ENCODE results near the gene WDR3. TPM values are rescaled to one million over a fixed set of nuclear protein-coding genes. Genes with fewer than 3 reads are reported as not detected.
"Not testable (repeated sequence)": the region's sequence is repeated elsewhere in the genome, so short reads cannot be mapped to it uniquely, and the experiment has no call there.

The WDR3 gene
- total and polyA plus RNA-seq, 3 experiments from 2014 or later, result 30.1 to 81.4 (median 77.2) TPM

DNA sequence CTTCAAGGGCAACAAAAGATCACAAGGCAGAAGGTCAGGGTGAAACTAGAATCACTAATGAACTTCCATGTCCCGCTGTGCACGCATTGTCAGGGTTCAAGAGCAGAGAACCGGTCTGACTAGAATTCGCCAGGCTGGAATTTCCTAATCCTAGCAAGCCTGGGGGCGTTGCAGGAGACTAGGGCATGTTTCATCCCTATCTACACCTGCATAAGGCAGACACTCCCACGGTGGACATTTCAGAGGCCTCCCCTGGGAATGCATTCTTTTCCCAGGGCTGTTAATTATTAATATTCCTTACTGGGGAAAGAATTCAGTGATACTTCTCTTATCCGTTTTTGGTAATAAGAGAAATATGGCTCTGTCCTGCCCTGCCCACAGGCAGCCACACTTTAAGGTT lies 6.8 kb upstream of the WDR3 start:
- H3K27me3 Mint-ChIP-seq; H3K9me3 ChIP-seq (ENCODE audit: low read length); H3K27ac ChIP-seq (ENCODE audit: low read depth, low read length); H3K9me3 Mint-ChIP-seq; H3K4me3 ChIP-seq (ENCODE audit: low read length); DNase-seq; CTCF ChIA-PET; H3K27me3 ChIP-seq (ENCODE audit: insufficient read depth, low read length, poor library complexity, severe bottlenecking); POLR2A ChIA-PET; H3K27ac Mint-ChIP-seq; H3K4me1 ChIP-seq (ENCODE audit: insufficient read depth, low read length); H3K4me3 Mint-ChIP-seq: not testable (repeated sequence)
- H3K36me3 Mint-ChIP-seq, result peaks cover 0 to 32% (median 12%) of the 10 kb centered on the region in 3 donors
- H3K4me1 Mint-ChIP-seq, result peaks cover 12 to 31% (median 25%) of the 10 kb centered on the region in 3 donors
- H3K36me3 ChIP-seq (ENCODE audit: insufficient read depth, low read length), result peaks cover 11% of the 10 kb centered on the region

DNA sequence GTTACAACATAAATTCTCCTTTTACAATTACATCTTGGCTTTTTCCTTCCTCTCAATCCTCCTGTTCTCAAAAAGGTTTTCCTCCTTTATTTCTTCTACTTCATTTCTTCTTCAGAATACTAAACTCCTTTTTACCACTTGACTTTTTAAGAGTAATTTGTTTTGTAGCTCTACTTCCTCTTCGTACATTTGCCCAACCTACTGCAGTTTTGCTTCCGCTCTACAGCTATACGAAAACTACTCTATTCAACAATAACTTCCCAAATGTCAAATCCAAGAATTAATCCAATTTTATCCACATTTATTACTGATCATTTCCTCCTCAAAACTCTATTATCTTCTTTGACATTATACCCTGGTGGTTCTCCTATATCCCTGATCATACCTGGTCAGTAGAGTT lies 3.6 kb upstream of the WDR3 start:
- H3K27ac Mint-ChIP-seq, result peak overlapping the region in 3 of 8 donors; percentile 14 to 43 (median 15)
- peaks cover 25% of the 10 kb centered on the region for H3K4me1 ChIP-seq (ENCODE audit: insufficient read depth, low read length)
- peaks cover 41 to 62% (median 57%) of the 10 kb centered on the region in 3 donors for H3K4me1 Mint-ChIP-seq
- CTCF ChIA-PET, result no interaction called here
- no peaks in the 10 kb centered on the region for H3K9me3 Mint-ChIP-seq
- peaks cover 0 to 29% (median 2%) of the 10 kb centered on the region in 3 donors for H3K36me3 Mint-ChIP-seq
- peaks cover 0 to 2% of the 10 kb centered on the region in 2 donors for H3K27me3 Mint-ChIP-seq
- peak overlapping the region in 2 of 7 donors; percentile 18 to 97 for H3K4me3 Mint-ChIP-seq
- H3K9me3 ChIP-seq (ENCODE audit: low read length), result no peaks in the 10 kb centered on the region
- H3K27ac ChIP-seq (ENCODE audit: low read depth, low read length), result no peak overlapping the region
- POLR2A ChIA-PET, result no interaction called here
- no peaks in the 10 kb centered on the region for H3K27me3 ChIP-seq (ENCODE audit: insufficient read depth, low read length, poor library complexity, severe bottlenecking)
- H3K36me3 ChIP-seq (ENCODE audit: insufficient read depth, low read length), result no peaks in the 10 kb centered on the region
- H3K4me3 ChIP-seq (ENCODE audit: low read length), result no peak overlapping the region
- no peak for DNase-seq

DNA sequence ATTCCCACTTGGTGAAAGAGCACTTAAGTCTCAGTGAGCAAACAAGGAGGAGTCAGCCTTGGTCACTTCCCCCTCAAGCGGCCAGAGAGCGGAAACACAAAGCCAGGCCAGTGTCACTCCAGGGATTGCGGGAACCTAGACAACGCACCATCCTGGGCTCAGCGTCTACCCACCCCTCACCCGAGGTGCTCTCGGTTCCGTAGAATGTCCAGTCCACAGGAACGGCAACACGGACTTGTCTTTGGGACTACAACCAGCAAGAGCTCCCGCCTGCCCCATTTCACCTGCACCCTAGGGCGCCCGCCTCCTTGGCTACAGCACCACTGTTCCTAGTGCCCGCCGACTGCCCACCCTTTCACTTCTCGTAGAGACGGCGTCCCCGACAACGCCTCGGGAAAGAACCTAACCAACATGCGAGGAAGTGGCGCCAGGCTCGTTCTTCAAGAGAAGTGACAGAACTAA lies 627 bp upstream of the WDR3 start:
- Mint-ChIP-seq H3K27me3 (peaks cover 0 to 2% of the 10 kb centered on the region in 2 donors), H3K9me3 (no peaks in the 10 kb centered on the region), H3K4me3 (peak overlapping the region; percentile 92 to 99 (median 96)), H3K27ac (peak overlapping the region; percentile 92 to 99 (median 99)), H3K36me3 (peaks cover 0 to 37% (median 5%) of the 10 kb centered on the region in 3 donors), H3K4me1 (peaks cover 53 to 78% (median 78%) of the 10 kb centered on the region in 3 donors)
- Histone ChIP-seq H3K4me1 (ENCODE audit: insufficient read depth, low read length) (peaks cover 31% of the 10 kb centered on the region), H3K27ac (ENCODE audit: low read depth, low read length) (peak overlapping the region; percentile 97), H3K27me3 (ENCODE audit: insufficient read depth, low read length, poor library complexity, severe bottlenecking) (no peaks in the 10 kb centered on the region), H3K4me3 (ENCODE audit: low read length) (peak overlapping the region; percentile 97), H3K9me3 (ENCODE audit: low read length) (no peaks in the 10 kb centered on the region), H3K36me3 (ENCODE audit: insufficient read depth, low read length) (no peaks in the 10 kb centered on the region)
- ChIA-PET POLR2A (interaction anchor here (0.7 kb wide), 1 partner anchor 323 kb away, joined by 3 read pairs; the partner anchor contains the start of gene TENT5C), CTCF (interaction anchor here (0.6 to 2.0 kb wide), 6 partner anchors 9 to 1112 kb away, joined by 3 to 6 read pairs (median 4); no protein-coding TSS in a partner anchor)
- peak in 3 of 5 donors; percentile 46 to 78 (median 49) for DNase-seq

DNA sequence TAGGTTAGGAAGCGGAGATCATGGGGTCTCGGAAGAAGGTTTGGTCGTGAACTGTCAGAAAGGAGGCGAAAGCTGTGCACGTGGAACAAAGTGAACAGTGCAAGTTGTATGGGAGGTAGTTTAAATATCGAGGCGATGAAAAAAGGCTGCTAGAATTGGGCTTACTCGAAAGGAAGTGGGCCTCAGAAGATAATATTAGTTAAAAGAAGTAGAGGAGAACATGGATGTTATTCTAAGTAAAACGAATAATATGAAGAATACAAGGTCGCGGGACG lies 571 bp downstream of the WDR3 start:
- H3K27ac Mint-ChIP-seq, result peak overlapping the region; percentile 92 to 99 (median 99)

DNA sequence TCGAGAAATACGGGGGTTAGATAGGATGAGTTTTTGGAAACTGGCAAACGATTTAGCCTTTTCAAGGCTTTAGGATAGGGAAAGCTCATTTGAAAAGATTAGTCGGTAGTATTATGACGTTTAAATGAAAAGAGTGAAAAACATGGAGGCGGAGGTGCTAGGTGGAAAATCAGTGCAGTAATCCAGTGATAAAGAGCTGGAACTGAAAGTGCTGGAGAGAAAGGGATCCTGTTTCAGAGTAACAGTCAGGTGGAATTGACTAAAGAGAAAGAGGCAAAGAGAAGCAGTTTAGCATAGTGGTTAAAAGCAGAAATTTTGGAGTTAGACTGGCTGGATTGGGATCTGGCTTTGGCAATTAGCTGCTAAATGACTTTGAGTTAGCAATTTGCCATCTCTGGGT lies 945 bp downstream of the WDR3 start:
- Mint-ChIP-seq H3K4me3 (peak overlapping the region; percentile 92 to 99 (median 96)), H3K36me3 (peaks cover 0 to 40% (median 9%) of the 10 kb centered on the region in 3 donors), H3K9me3 (no peaks in the 10 kb centered on the region), H3K27me3 (peaks cover 0 to 2% of the 10 kb centered on the region in 2 donors), H3K27ac (peak overlapping the region; percentile 92 to 99 (median 99)), H3K4me1 (peaks cover 59 to 74% (median 73%) of the 10 kb centered on the region in 3 donors)
- peaks cover 31% of the 10 kb centered on the region for H3K4me1 ChIP-seq (ENCODE audit: insufficient read depth, low read length)
- no peaks in the 10 kb centered on the region for H3K9me3 ChIP-seq (ENCODE audit: low read length)
- DNase-seq, result no peak
- CTCF ChIA-PET, result interaction anchor here (1.0 kb wide), 1 partner anchor 23 kb away, joined by 3 read pairs; no protein-coding TSS in a partner anchor
- H3K27ac ChIP-seq (ENCODE audit: low read depth, low read length), result peak overlapping the region; percentile 97
- no peaks in the 10 kb centered on the region for H3K27me3 ChIP-seq (ENCODE audit: insufficient read depth, low read length, poor library complexity, severe bottlenecking)
- POLR2A ChIA-PET, result no interaction called here
- H3K4me3 ChIP-seq (ENCODE audit: low read length), result peak overlapping the region; percentile 97
- peaks cover 7% of the 10 kb centered on the region for H3K36me3 ChIP-seq (ENCODE audit: insufficient read depth, low read length)

More for the DNA sequence above, 571 bp downstream of the WDR3 start:
- peaks cover 0 to 40% (median 9%) of the 10 kb centered on the region in 3 donors for H3K36me3 Mint-ChIP-seq
- peaks cover 0 to 2% of the 10 kb centered on the region in 2 donors for H3K27me3 Mint-ChIP-seq
- H3K4me1 Mint-ChIP-seq, result peaks cover 59 to 74% (median 73%) of the 10 kb centered on the region in 3 donors
- H3K9me3 Mint-ChIP-seq, result no peaks in the 10 kb centered on the region
- peak overlapping the region; percentile 92 to 99 (median 96) for H3K4me3 Mint-ChIP-seq
- no peak for DNase-seq
- H3K4me3 ChIP-seq (ENCODE audit: low read length), result peak overlapping the region; percentile 97
- no peaks in the 10 kb centered on the region for H3K27me3 ChIP-seq (ENCODE audit: insufficient read depth, low read length, poor library complexity, severe bottlenecking)
- POLR2A ChIA-PET, result no interaction called here
- peaks cover 7% of the 10 kb centered on the region for H3K36me3 ChIP-seq (ENCODE audit: insufficient read depth, low read length)
- peak overlapping the region; percentile 97 for H3K27ac ChIP-seq (ENCODE audit: low read depth, low read length)
- CTCF ChIA-PET, result interaction anchor here (1.0 kb wide), 1 partner anchor 23 kb away, joined by 3 read pairs; no protein-coding TSS in a partner anchor
- peaks cover 31% of the 10 kb centered on the region for H3K4me1 ChIP-seq (ENCODE audit: insufficient read depth, low read length)
- no peaks in the 10 kb centered on the region for H3K9me3 ChIP-seq (ENCODE audit: low read length)

DNA sequence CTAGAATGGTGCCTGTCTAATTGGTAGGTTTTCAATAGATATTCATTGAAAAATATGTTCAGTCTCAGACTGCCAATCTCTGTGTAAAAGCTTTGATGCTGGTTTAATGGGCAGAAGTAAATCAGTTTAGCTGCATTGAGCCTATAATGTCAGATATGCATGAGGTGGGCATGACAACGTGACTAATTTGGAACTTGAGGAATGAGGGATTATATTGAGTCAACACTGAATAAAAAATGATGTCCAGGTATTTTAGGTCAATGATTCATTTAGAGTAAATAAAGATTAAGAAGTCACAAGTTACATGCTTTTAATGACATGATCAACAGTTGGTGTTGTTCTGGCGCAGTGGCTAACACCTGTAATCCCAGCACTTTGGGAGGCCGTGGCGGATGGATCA lies 3.0 kb downstream of the WDR3 start:
- H3K9me3 ChIP-seq (ENCODE audit: low read length), result no peaks in the 10 kb centered on the region
- H3K27ac Mint-ChIP-seq, result peak overlapping the region in 3 of 8 donors; percentile 11 to 74 (median 42)
- H3K36me3 Mint-ChIP-seq, result peaks cover 0 to 51% (median 14%) of the 10 kb centered on the region in 3 donors
- H3K36me3 ChIP-seq (ENCODE audit: insufficient read depth, low read length), result peaks cover 13% of the 10 kb centered on the region
- DNase-seq, result no peak
- ChIA-PET POLR2A (no interaction called here), CTCF (no interaction called here)
- peaks cover 26% of the 10 kb centered on the region for H3K4me1 ChIP-seq (ENCODE audit: insufficient read depth, low read length)
- peaks cover 50 to 56% (median 53%) of the 10 kb centered on the region in 3 donors for H3K4me1 Mint-ChIP-seq
- no peaks in the 10 kb centered on the region for H3K27me3 ChIP-seq (ENCODE audit: insufficient read depth, low read length, poor library complexity, severe bottlenecking)
- H3K27me3 Mint-ChIP-seq, result peaks cover 0 to 2% of the 10 kb centered on the region in 2 donors
- no peak overlapping the region for H3K27ac ChIP-seq (ENCODE audit: low read depth, low read length)
- H3K4me3 Mint-ChIP-seq, result peak overlapping the region in 1 of 7 donors; percentile 7
- no peak overlapping the region for H3K4me3 ChIP-seq (ENCODE audit: low read length)
- H3K9me3 Mint-ChIP-seq, result no peaks in the 10 kb centered on the region

DNA sequence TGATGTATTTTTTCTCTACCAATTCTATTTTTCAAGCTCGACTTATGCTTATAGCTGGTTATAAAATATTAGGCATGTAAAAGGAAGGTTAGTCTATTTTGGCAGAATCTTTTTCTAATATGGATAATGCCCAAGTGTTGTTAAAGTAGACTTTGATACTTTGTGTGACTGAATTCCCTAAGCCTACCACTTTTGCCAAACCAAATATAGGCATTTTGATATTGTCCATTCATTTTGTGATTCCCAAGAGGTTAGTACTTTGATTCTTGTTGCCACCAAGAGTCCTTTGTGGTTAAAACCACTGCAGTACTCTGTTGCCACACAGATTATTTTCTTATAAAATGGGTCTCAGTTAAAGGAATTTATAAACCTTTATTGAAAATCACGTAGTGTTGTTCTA lies 4.2 kb downstream of the WDR3 start:
- Histone ChIP-seq H3K36me3 (ENCODE audit: insufficient read depth, low read length) (peaks cover 18% of the 10 kb centered on the region), H3K27me3 (ENCODE audit: insufficient read depth, low read length, poor library complexity, severe bottlenecking) (no peaks in the 10 kb centered on the region), H3K4me3 (ENCODE audit: low read length) (no peak overlapping the region), H3K9me3 (ENCODE audit: low read length) (no peaks in the 10 kb centered on the region), H3K4me1 (ENCODE audit: insufficient read depth, low read length) (peaks cover 16% of the 10 kb centered on the region), H3K27ac (ENCODE audit: low read depth, low read length) (no peak overlapping the region)
- peaks cover 0 to 2% of the 10 kb centered on the region in 2 donors for H3K27me3 Mint-ChIP-seq
- DNase-seq, result no peak
- H3K36me3 Mint-ChIP-seq, result peaks cover 0 to 62% (median 25%) of the 10 kb centered on the region in 3 donors
- no peaks in the 10 kb centered on the region for H3K9me3 Mint-ChIP-seq
- peak overlapping the region in 1 of 8 donors; percentile 23 for H3K27ac Mint-ChIP-seq
- no peak overlapping the region for H3K4me3 Mint-ChIP-seq
- ChIA-PET POLR2A (no interaction called here), CTCF (interaction anchor here (0.8 kb wide), 1 partner anchor 10 kb away, joined by 4 read pairs; no protein-coding TSS in a partner anchor)
- H3K4me1 Mint-ChIP-seq, result peaks cover 41 to 44% (median 44%) of the 10 kb centered on the region in 3 donors

DNA sequence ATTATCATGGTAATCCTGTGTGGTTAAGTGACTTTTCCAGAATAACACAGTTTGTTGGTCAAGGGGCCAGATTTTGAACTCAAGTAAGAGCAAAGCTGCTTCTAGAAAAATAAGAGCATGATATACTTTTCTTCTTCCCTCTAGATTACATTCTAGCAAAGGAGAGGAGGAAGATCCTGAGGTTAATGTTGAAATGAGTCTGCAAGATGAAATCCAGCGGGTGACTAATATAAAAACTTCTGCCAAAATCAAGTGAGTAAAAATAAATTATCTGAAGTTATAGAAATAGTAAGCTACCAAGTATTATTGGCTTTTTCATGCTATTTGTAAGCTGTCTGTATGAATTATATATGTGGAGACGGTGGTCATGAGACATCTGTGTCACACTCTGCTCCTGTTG lies 12.8 kb downstream of the WDR3 start:
- no peak for DNase-seq
- no peak overlapping the region for H3K27ac ChIP-seq (ENCODE audit: low read depth, low read length)
- H3K9me3 ChIP-seq (ENCODE audit: low read length), result no peaks in the 10 kb centered on the region
- no peaks in the 10 kb centered on the region for H3K27me3 Mint-ChIP-seq
- H3K27ac Mint-ChIP-seq, result no peak overlapping the region
- H3K4me3 Mint-ChIP-seq, result no peak overlapping the region
- peaks cover 0 to 5% (median 0%) of the 10 kb centered on the region in 3 donors for H3K4me1 Mint-ChIP-seq
- peaks cover 59% of the 10 kb centered on the region for H3K36me3 ChIP-seq (ENCODE audit: insufficient read depth, low read length)
- ChIA-PET POLR2A (no interaction called here), CTCF (no interaction called here)
- no peaks in the 10 kb centered on the region for H3K4me1 ChIP-seq (ENCODE audit: insufficient read depth, low read length)
- H3K4me3 ChIP-seq (ENCODE audit: low read length), result no peak overlapping the region
- H3K9me3 Mint-ChIP-seq, result no peaks in the 10 kb centered on the region
- no peaks in the 10 kb centered on the region for H3K27me3 ChIP-seq (ENCODE audit: insufficient read depth, low read length, poor library complexity, severe bottlenecking)
- H3K36me3 Mint-ChIP-seq, result peaks cover 28 to 90% (median 41%) of the 10 kb centered on the region in 3 donors
